GM21390 (cell line): ENCODE data around the gene EPB41L2.
"Not testable (repeated sequence)": the region's sequence is repeated elsewhere in the genome, so short reads cannot be mapped to it uniquely, and the experiment has no call there.

Source experiments
- ATAC-seq: cut with Tn5 transposase; IDR thresholded peaks from one replicate; pipeline ENCODE4 v1.9.1; 2021; ENCODE audit not compliant: unreplicated experiment

The EPB41L2 gene

GRCh38 chr6:131005439-131006016 is 57.5 kb downstream of the EPB41L2 start:
- no peak for ATAC-seq

GRCh38 chr6:131004936-131005335 is 58.1 kb downstream of the EPB41L2 start:
- no peak for ATAC-seq

GRCh38 chr6:131004387-131004755 is 58.7 kb downstream of the EPB41L2 start:
- ATAC-seq, result no peak

GRCh38 chr6:131003488-131004386 is 59.3 kb downstream of the EPB41L2 start:
- ATAC-seq, result no peak

GRCh38 chr6:131002661-131002980 is 60.4 kb downstream of the EPB41L2 start:
- no peak for ATAC-seq

- no peak for ATAC-seq
Measured at GRCh38 chr6:131001945-131002660, 60.9 kb downstream of the EPB41L2 start.

GRCh38 chr6:131001111-131001736 is 61.8 kb downstream of the EPB41L2 start:
- no peak for ATAC-seq

GRCh38 chr6:131000544-131000943 is 62.5 kb downstream of the EPB41L2 start:
- no peak for ATAC-seq

GRCh38 chr6:130997061-130997753 is 65.8 kb downstream of the EPB41L2 start:
- no peak for ATAC-seq

GRCh38 chr6:130996635-130997034 is 66.4 kb downstream of the EPB41L2 start:
- no peak for ATAC-seq

- no peak for ATAC-seq
Measured at GRCh38 chr6:130995783-130996447, 67.1 kb downstream of the EPB41L2 start.

GRCh38 chr6:130994319-130995097 is 68.5 kb downstream of the EPB41L2 start:
- ATAC-seq, result no peak

GRCh38 chr6:130993292-130993765 is 69.7 kb downstream of the EPB41L2 start:
- ATAC-seq, result no peak

GRCh38 chr6:130991422-130992137 is 71.5 kb downstream of the EPB41L2 start:
- no peak for ATAC-seq

- not testable (repeated sequence) for ATAC-seq
Measured at GRCh38 chr6:130987539-130987938, 75.5 kb downstream of the EPB41L2 start.

- no peak for ATAC-seq
Measured at GRCh38 chr6:130985115-130985514, 77.9 kb downstream of the EPB41L2 start.

- ATAC-seq, result no peak
Measured at GRCh38 chr6:130982941-130983456, 80.0 kb downstream of the EPB41L2 start.

- ATAC-seq, result no peak
Measured at GRCh38 chr6:130982135-130982534, 80.9 kb downstream of the EPB41L2 start.

GRCh38 chr6:130981409-130981808 is 81.6 kb downstream of the EPB41L2 start:
- no peak for ATAC-seq
